Upper lobe of left lung (tissue), 6 donors: ENCODE data around the gene CBFA2T3. TPM values are rescaled to one million over a fixed set of nuclear protein-coding genes. Genes with fewer than 3 reads are reported as not detected.

Experiments used
- ATAC-seq, 2 donors: fragments of 200-7000 bp; cut with Tn5 transposase; one replicate each; pipeline ENCODE4 v1.9.1; 2022; ENCODE audit warnings: mild to moderate bottlenecking in 2 of 2, moderate library complexity in 2 of 2; ENCODE audit not compliant: low FRiP score in 2 of 2
- DNase-seq, 2 donors: peaks; one replicate each; pipeline ENCODE4 v3.0.0-alpha.2; 2019 to 2020
- H3K27ac ChIP-seq, 4 donors: fragments of 200-600 bp; sonication (generic); one replicate each; pipeline ENCODE4 v1.5.1; 2016 to 2019
- H3K27me3 ChIP-seq, 4 donors: fragments of 200-600 bp; sonication (generic); one replicate each; pipeline ENCODE4 v1.5.1; 2017 to 2019
- H3K36me3 ChIP-seq, 4 donors: fragments of 200-600 bp; sonication (generic); one replicate each; pipeline ENCODE4 v1.5.1; 2016 to 2019
- H3K4me1 ChIP-seq, 4 donors: fragments of 200-600 bp; sonication (generic); one replicate each; pipeline ENCODE4 v1.5.1; 2018 to 2019
- H3K4me3 ChIP-seq, 4 donors: fragments of 200-600 bp; sonication (generic); one replicate each; pipeline ENCODE4 v1.5.1; 2017 to 2019; ENCODE audit warnings: mild to moderate bottlenecking in 2 of 4, moderate library complexity in 1 of 4
- H3K9me3 ChIP-seq, 4 donors: fragments of 200-600 bp; sonication (generic); one replicate each; pipeline ENCODE4 v1.5.1; 2018 to 2019
- EP300 ChIP-seq, 4 donors: sonication (generic); formaldehyde crosslinking; IDR thresholded peaks; one replicate each; pipeline ENCODE4 v1.5.1; 2017; ENCODE audit warnings: antibody characterized with exemption in 4 of 4, control low read depth in 2 of 4
- POLR2A ChIP-seq, 4 donors: fragments of 450-650 bp; IDR thresholded peaks; one replicate each; pipeline ENCODE4 v1.5.1; 2016 to 2017; ENCODE audit warnings: antibody characterized with exemption in 4 of 4, mild to moderate bottlenecking in 2 of 4
- POLR2AphosphoS5 ChIP-seq, 2 donors: sonication (generic); formaldehyde crosslinking; IDR thresholded peaks; one replicate each; pipeline ENCODE4 v1.5.1; 2017; ENCODE audit warnings: antibody characterized with exemption in 2 of 2
- WGBS, 2 donors: methylation state at CpG; one replicate each; pipeline ENCODE4 v1.1.5; 2017 to 2018; 5-methylcytosine and 5-hydroxymethylcytosine counted together
- total RNA-seq, 6 donors: library from RNA; depleted of rRNA in 4 of 6; stranded (reverse); fragments of >200 nt in 4 of 6; gene quantifications; one replicate each; pipeline versions ENCODE4 v1.1.0 to v1.2.1, GENCODE V29; 2016 to 2021
- TF ChIP-seq, protein P1 (sequence below), 6 experiments: fragments of 450-650 bp in 4 of 6; fragments of 200-600 bp in 2 of 6; sonication (generic) in 2 of 6; IDR thresholded peaks; one replicate each; pipeline ENCODE4 v1.5.1; 2016 to 2019; ENCODE audit warnings: antibody characterized with exemption in 6 of 6
- donor health status: DM: no; HTN: no; CAD: no; lungs with moderate emphysema.
- donor health status: DM: no; HTN: yes; CAD: no; lungs with severe emphysema.

Gene CBFA2T3
- total RNA-seq, 6 donors from 2014 or later = 2.7 to 33.5 (median 15.2) TPM

DNA sequence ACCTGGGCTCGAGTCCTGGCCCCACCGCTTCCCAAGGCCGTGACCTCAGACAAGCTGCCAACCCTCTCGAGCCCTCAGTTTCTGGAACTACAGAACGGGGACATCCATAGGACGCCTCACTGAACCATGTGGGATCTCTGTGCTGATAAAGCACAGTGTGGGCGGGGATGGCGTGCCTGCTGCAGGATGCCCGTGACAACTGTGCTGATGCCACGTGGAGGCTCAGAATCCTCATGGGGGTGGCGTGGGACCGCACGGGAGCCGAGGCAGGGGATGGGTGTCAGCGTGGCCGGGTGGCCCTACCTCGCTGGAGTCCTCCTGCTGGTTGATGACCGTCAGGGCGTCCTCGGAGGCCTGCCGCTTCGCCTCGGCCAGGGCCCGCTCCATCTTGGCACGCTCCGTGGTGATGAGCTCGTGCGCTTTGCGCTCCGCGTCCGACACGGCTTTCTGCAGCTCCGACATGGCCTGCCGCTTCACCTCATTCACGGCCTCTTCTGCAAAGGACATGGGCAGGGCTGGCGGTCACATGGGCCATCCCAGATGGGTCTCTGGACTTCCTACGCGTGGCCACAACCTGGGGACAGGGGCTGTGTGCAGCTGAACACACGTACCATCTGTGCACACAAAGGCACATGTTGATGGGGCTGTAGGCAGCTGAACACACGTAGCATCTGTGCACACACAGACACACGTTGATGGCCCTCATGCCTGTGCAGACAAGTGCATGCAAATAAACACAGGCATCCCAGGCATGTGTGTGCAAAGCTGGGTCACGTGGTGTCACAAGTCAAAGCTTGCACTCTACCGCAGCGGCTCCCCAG is 97.8 kb downstream of the CBFA2T3 start:
- Histone ChIP-seq H3K4me1 (peaks cover 0 to 18% (median 0%) of the 10 kb centered on the region in 4 donors), H3K4me3 (no peak overlapping the region), H3K36me3 (peaks cover 0 to 75% (median 26%) of the 10 kb centered on the region in 4 donors), H3K27ac (no peak overlapping the region), H3K27me3 (no peaks in the 10 kb centered on the region), H3K9me3 (no peaks in the 10 kb centered on the region)
- TF ChIP-seq EP300 (IDR thresholded peaks at IDR 0.05) (no peak), POLR2A (IDR thresholded peaks at IDR 0.05) (no peak), POLR2AphosphoS5 (IDR thresholded peaks at IDR 0.05) (no peak)
- TF ChIP-seq, protein P1, sequence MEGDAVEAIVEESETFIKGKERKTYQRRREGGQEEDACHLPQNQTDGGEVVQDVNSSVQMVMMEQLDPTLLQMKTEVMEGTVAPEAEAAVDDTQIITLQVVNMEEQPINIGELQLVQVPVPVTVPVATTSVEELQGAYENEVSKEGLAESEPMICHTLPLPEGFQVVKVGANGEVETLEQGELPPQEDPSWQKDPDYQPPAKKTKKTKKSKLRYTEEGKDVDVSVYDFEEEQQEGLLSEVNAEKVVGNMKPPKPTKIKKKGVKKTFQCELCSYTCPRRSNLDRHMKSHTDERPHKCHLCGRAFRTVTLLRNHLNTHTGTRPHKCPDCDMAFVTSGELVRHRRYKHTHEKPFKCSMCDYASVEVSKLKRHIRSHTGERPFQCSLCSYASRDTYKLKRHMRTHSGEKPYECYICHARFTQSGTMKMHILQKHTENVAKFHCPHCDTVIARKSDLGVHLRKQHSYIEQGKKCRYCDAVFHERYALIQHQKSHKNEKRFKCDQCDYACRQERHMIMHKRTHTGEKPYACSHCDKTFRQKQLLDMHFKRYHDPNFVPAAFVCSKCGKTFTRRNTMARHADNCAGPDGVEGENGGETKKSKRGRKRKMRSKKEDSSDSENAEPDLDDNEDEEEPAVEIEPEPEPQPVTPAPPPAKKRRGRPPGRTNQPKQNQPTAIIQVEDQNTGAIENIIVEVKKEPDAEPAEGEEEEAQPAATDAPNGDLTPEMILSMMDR (IDR thresholded peaks at IDR 0.05) = no peak
- 86% methylated on average over 7 to 45 of the region's 45 CpGs for WGBS, 2 donors
- DNase-seq = peak in 1 of 2 donors; percentile 80
- ATAC-seq = no peak

DNA sequence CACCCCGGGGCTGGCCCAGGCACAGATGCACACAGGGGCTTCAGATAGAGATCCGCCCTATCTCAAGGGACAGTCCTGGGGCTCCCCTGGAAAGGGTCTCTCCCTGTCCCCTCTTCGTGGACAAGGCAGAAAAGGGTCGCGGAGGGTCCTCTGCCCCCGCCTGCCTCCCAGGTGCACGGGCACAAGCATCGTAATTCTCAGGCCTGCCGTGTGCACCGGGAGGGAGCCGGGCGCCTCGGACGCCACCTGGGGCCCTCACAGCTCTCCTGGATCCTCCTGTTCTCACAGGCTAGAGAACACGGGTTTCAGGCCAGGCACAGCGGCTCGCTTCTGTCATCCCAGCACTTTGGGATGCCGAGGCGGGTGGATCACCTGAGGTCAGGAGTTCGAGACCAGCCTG is 98.7 kb downstream of the CBFA2T3 start:
- no peaks in the 10 kb centered on the region for H3K9me3 ChIP-seq
- no peak overlapping the region for H3K4me3 ChIP-seq
- no peak overlapping the region for H3K27ac ChIP-seq
- H3K36me3 ChIP-seq = peaks cover 0 to 67% (median 22%) of the 10 kb centered on the region in 4 donors
- no peaks in the 10 kb centered on the region for H3K27me3 ChIP-seq
- peak in 1 of 2 donors; percentile 73 for DNase-seq
- 95 to 97% methylated on average over 11 to 20 of the region's 20 CpGs for WGBS, 2 donors
- H3K4me1 ChIP-seq = peaks cover 0 to 18% (median 0%) of the 10 kb centered on the region in 4 donors
- ATAC-seq = no peak
- TF ChIP-seq POLR2A (IDR thresholded peaks at IDR 0.05) (no peak), POLR2AphosphoS5 (IDR thresholded peaks at IDR 0.05) (no peak), EP300 (IDR thresholded peaks at IDR 0.05) (no peak)
- TF ChIP-seq, protein P1 (IDR thresholded peaks at IDR 0.05) = no peak

DNA sequence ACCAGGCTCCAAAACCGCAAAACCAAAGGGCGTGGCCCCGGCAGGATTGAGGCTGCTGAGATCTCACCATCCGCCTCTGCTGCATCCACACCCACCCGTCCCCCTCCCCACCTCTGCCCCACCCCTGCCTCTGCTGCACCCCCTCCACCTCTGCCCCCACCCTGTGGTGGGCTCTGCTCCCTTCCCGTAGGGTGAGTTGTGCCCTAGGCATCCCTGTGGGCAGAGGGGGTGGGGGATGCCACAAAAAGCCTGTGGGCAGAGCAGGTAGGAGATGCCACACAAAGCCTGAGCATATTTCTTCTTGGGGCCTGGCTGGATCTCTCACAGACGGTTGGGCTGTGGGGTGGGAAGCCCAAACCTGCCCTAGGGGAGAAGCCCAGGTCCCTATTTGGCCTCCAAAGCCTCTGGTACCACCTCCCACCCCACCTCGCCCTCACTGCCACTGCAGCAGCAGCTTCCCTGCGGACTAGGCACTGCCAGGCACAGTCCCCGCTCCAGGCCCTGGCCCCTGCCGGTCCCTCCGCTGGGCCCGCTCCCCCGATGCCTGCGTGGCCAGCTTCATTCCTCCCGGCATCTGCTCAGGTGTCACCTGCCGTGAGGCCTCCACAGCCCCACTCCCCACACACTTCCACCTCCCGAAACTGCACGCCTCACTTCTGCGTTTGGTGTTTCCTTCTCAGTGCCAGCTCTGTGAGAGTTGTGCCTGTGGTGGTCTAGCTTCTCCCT is 99.3 kb downstream of the CBFA2T3 start:
- Histone ChIP-seq H3K36me3 (peaks cover 0 to 60% (median 18%) of the 10 kb centered on the region in 4 donors), H3K4me3 (no peak overlapping the region), H3K27ac (no peak overlapping the region), H3K27me3 (no peaks in the 10 kb centered on the region), H3K9me3 (no peaks in the 10 kb centered on the region), H3K4me1 (peaks cover 0 to 18% (median 0%) of the 10 kb centered on the region in 4 donors)
- 87 to 88% methylated on average over 14 to 19 of the region's 20 CpGs for WGBS, 2 donors
- no peak for TF ChIP-seq POLR2AphosphoS5 (IDR thresholded peaks at IDR 0.05)
- TF ChIP-seq POLR2A (IDR thresholded peaks at IDR 0.05) = no peak
- TF ChIP-seq, protein P1 (IDR thresholded peaks at IDR 0.05) = no peak
- TF ChIP-seq EP300 (IDR thresholded peaks at IDR 0.05) = no peak
- ATAC-seq = no peak
- peak in 1 of 2 donors; percentile 70 for DNase-seq

DNA sequence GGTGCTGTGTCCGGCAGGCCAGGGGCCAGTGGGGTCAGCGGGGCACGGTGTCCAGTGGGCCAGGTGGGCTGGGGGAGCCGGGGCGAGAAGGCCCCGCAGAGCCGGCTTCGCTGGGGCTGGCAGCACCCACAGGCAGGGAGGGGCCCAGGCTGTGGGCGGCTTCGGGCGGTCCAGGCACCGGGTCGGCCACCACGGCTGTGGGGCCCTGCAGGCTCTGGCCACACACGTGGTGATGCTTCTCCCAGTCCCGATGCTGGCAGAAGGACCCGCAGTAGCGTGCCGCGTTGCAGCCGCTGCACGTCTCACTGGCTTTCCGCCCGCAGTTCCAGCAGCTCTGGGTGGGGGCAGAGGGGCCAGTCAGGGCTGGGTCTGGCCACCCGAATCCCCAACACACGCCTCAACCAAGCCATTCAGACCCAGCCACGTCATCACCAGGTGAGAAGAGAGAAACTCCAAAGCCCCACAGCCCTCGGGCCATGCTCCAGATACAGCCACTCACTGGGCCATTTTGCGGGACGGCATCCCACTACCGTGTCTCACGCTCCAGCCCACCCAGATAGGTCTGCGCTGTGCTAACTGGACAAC is 100.0 kb downstream of the CBFA2T3 start:
- Histone ChIP-seq H3K27me3 (no peaks in the 10 kb centered on the region), H3K9me3 (no peaks in the 10 kb centered on the region), H3K4me1 (peaks cover 0 to 12% (median 0%) of the 10 kb centered on the region in 4 donors), H3K4me3 (no peak overlapping the region), H3K27ac (no peak overlapping the region), H3K36me3 (peaks cover 0 to 53% (median 15%) of the 10 kb centered on the region in 4 donors)
- ATAC-seq (no peak), DNase-seq (peak in 1 of 2 donors; percentile 79)
- TF ChIP-seq POLR2AphosphoS5 (IDR thresholded peaks at IDR 0.05) = no peak
- TF ChIP-seq POLR2A (IDR thresholded peaks at IDR 0.05) = no peak
- no peak for TF ChIP-seq EP300 (IDR thresholded peaks at IDR 0.05)
- TF ChIP-seq, protein P1 (IDR thresholded peaks at IDR 0.05) = no peak
- WGBS, 2 donors = 78 to 89% methylated on average over 6 to 18 of the region's 33 CpGs
